DMS153 treated with DMSO at 0.1 percent for 48 hours (cell line): ENCODE results near the gene SERPINF2.
"Not testable (repeated sequence)": the region's sequence is repeated elsewhere in the genome, so short reads cannot be mapped to it uniquely, and the experiment has no call there.

Source experiments
- DNase-seq: peaks from one replicate; lab custom pipeline; 2025; ENCODE audit not compliant: unreplicated experiment; lab: John Stamatoyannopoulos, UW

Gene SERPINF2

GRCh38 chr17:1742371-1743087 lies at the start of gene SERPINF2:
Gene SERPINF2 (plus strand): TSS chr17:1742871. CDS start chr17:1744996, 2,125 bp downstream.
- DNase-seq = no peak

GRCh38 chr17:1693339-1693738 lies 49.3 kb upstream of the SERPINF2 start:
- DNase-seq = no peak

- no peak for DNase-seq
Measured at GRCh38 chr17:1695365-1695764, 47.3 kb upstream of the SERPINF2 start.

- DNase-seq = no peak
Measured at GRCh38 chr17:1697681-1698080, 45.0 kb upstream of the SERPINF2 start.

GRCh38 chr17:1699891-1700290 lies 42.8 kb upstream of the SERPINF2 start:
- DNase-seq = not testable (repeated sequence)

GRCh38 chr17:1703063-1703462 lies 39.6 kb upstream of the SERPINF2 start:
- DNase-seq = no peak

GRCh38 chr17:1705004-1705403 lies 37.7 kb upstream of the SERPINF2 start:
- DNase-seq = no peak

- DNase-seq = no peak
Measured at GRCh38 chr17:1707107-1707506, 35.6 kb upstream of the SERPINF2 start.

- DNase-seq = not testable (repeated sequence)
Measured at GRCh38 chr17:1708791-1709346, 33.8 kb upstream of the SERPINF2 start.

- DNase-seq = no peak
Measured at GRCh38 chr17:1709403-1709951, 33.2 kb upstream of the SERPINF2 start.

GRCh38 chr17:1709971-1710806 lies 32.5 kb upstream of the SERPINF2 start, which contains the start of gene TLCD2:
Gene TLCD2 (minus strand): TSS chr17:1710377. CDS start chr17:1710242, 135 bp downstream.
- no peak for DNase-seq

GRCh38 chr17:1710807-1711553 lies 31.7 kb upstream of the SERPINF2 start:
- DNase-seq = no peak

- DNase-seq = no peak
Measured at GRCh38 chr17:1711804-1712203, 30.9 kb upstream of the SERPINF2 start.

- DNase-seq = no peak
Measured at GRCh38 chr17:1712271-1712670, 30.4 kb upstream of the SERPINF2 start.

- DNase-seq = no peak
Measured at GRCh38 chr17:1713160-1713877, 29.4 kb upstream of the SERPINF2 start.

GRCh38 chr17:1713878-1714426 lies 28.7 kb upstream of the SERPINF2 start:
- DNase-seq = no peak

- no peak for DNase-seq
Measured at GRCh38 chr17:1714427-1714979, 28.2 kb upstream of the SERPINF2 start.

- DNase-seq = no peak
Measured at GRCh38 chr17:1714980-1715802, 27.5 kb upstream of the SERPINF2 start.

GRCh38 chr17:1715803-1716075 lies 26.9 kb upstream of the SERPINF2 start:
- DNase-seq = no peak
